Neural cell (in vitro differentiated cells): ENCODE measurements around the gene CARMIL1. TPM values are rescaled to one million over a fixed set of nuclear protein-coding genes. Genes with fewer than 3 reads are reported as not detected.

ENCODE experiments used
- H2AFZ ChIP-seq: fragments of 200-600, 300-800 bp; sonication (generic), shearing (Covaris generic); 2 replicates; pipeline ENCODE4 v1.6.0; 2014; ENCODE audit warnings: low read depth, mild to moderate bottlenecking, antibody characterized with exemption, low read length, moderate library complexity
- H3F3A ChIP-seq: fragments of 200-600 bp; shearing (Covaris generic); 2 replicates; pipeline ENCODE4 v1.6.1; 2016; ENCODE audit warnings: mild to moderate bottlenecking, moderate library complexity, mixed read lengths, antibody characterized with exemption, low read length; ENCODE audit not compliant: insufficient read depth, poor library complexity, severe bottlenecking
- H3K27ac ChIP-seq: fragments of 200-600, 300-800 bp; sonication (generic), shearing (Covaris generic); 2 replicates; pipeline ENCODE4 v1.5.1; 2014; ENCODE audit warnings: mild to moderate bottlenecking, low read length, moderate library complexity
- H3K27me3 ChIP-seq: fragments of 300-800, 200-600 bp; sonication (generic), shearing (Covaris generic); 2 replicates; pipeline ENCODE4 v1.6.0; 2014; ENCODE audit warnings: mild to moderate bottlenecking, low read depth, low read length, moderate library complexity; ENCODE audit not compliant: insufficient read depth
- H3K36me3 ChIP-seq: fragments of 300-800, 200-600 bp; sonication (generic), shearing (Covaris generic); 2 replicates; pipeline ENCODE4 v1.5.1; 2014; ENCODE audit warnings: mild to moderate bottlenecking, antibody characterized with exemption, low read length, moderate library complexity; ENCODE audit not compliant: insufficient read depth
- H3K4me2 ChIP-seq: fragments of 300-800, 200-600 bp; sonication (generic), shearing (Covaris generic); 2 replicates; pipeline ENCODE4 v1.6.0; 2014; ENCODE audit warnings: mild to moderate bottlenecking, low read length
- H3K4me3 ChIP-seq: fragments of 300-800, 200-600 bp; sonication (generic), shearing (Covaris generic); 2 replicates; pipeline ENCODE4 v1.5.1; 2014; ENCODE audit warnings: mild to moderate bottlenecking, low read length, moderate library complexity
- H3K79me2 ChIP-seq: fragments of 200-600 bp; shearing (Covaris generic); replicated peaks from 2 replicates; pipeline ENCODE4 v1.6.0; 2014; ENCODE audit warnings: mild to moderate bottlenecking, low read length, moderate library complexity; ENCODE audit not compliant: insufficient read depth
- H3K9ac ChIP-seq: fragments of 300-800, 200-600 bp; sonication (generic), shearing (Covaris generic); 2 replicates; pipeline ENCODE4 v1.6.1; 2016; ENCODE audit warnings: mild to moderate bottlenecking, low read length, mixed read lengths
- H3K9me2 ChIP-seq: fragments of 200-600 bp; shearing (Covaris generic); 2 replicates; pipeline ENCODE4 v1.6.1; 2016; ENCODE audit warnings: mild to moderate bottlenecking, low read length, mixed read lengths; ENCODE audit not compliant: insufficient read depth
- H3K9me3 ChIP-seq: fragments of 200-600, 300-800 bp; sonication (generic), shearing (Covaris generic); 2 replicates; pipeline ENCODE4 v1.6.1; 2016; ENCODE audit warnings: mild to moderate bottlenecking, mixed run types, low read length, moderate library complexity, mixed read lengths
- H4K20me1 ChIP-seq: fragments of 200-600 bp; shearing (Covaris generic); 2 replicates; pipeline ENCODE4 v1.6.1; 2016; ENCODE audit warnings: mild to moderate bottlenecking, mixed run types; ENCODE audit not compliant: insufficient read depth
- CTCF ChIP-seq: fragments of 450-650 bp; IDR thresholded peaks from 2 replicates; pipeline ENCODE4 v1.5.1; 2014; ENCODE audit warnings: antibody characterized with exemption, mild to moderate bottlenecking, moderate library complexity; ENCODE audit not compliant: poor library complexity, severe bottlenecking
- EP300 ChIP-seq: fragments of 450-650 bp; conservative IDR thresholded peaks from 2 replicates; pipeline ENCODE4 v1.6.1; 2014; ENCODE audit warnings: antibody characterized with exemption, mild to moderate bottlenecking, moderate library complexity; ENCODE audit not compliant: poor library complexity, severe bottlenecking
- EZH2 ChIP-seq: fragments of 200-600, 300-800 bp; shearing (Covaris generic), sonication (generic); IDR thresholded peaks from 2 replicates; pipeline ENCODE4 v1.6.1; 2014; ENCODE audit warnings: antibody characterized with exemption, low read length, borderline replicate concordance, mild to moderate bottlenecking; ENCODE audit not compliant: insufficient read depth, poor library complexity, severe bottlenecking
- MXI1 ChIP-seq: fragments of 450-650 bp; conservative IDR thresholded peaks from 2 replicates; pipeline ENCODE4 v1.6.1; 2014; ENCODE audit warnings: antibody characterized with exemption, mild to moderate bottlenecking; ENCODE audit not compliant: poor library complexity, severe bottlenecking
- POLR2AphosphoS5 ChIP-seq: IDR thresholded peaks from 2 replicates; pipeline ENCODE4 v1.6.1; 2012
- RAD21 ChIP-seq: fragments of 450-650 bp; conservative IDR thresholded peaks from 2 replicates; pipeline ENCODE4 v1.6.1; 2014; ENCODE audit warnings: antibody characterized with exemption, mild to moderate bottlenecking, moderate library complexity
- REST ChIP-seq: IDR thresholded peaks from 2 replicates; pipeline ENCODE4 v1.6.1; 2012; ENCODE audit warnings: borderline replicate concordance
- SMC3 ChIP-seq: fragments of 450-650 bp; conservative IDR thresholded peaks from 2 replicates; pipeline ENCODE4 v1.6.1; 2014; ENCODE audit warnings: antibody characterized with exemption, mild to moderate bottlenecking, moderate library complexity; ENCODE audit not compliant: poor library complexity
- TAF1 ChIP-seq: IDR thresholded peaks from 2 replicates; pipeline ENCODE4 v1.6.1; 2012; ENCODE audit warnings: low read depth
- polyA plus RNA-seq: library from polyadenylated mRNA; depleted of rRNA; stranded (reverse); fragments of >200 nt; gene quantifications from 2 replicates; pipeline ENCODE4 v1.2.3, GENCODE V29; 2014

Gene CARMIL1
- polyA plus RNA-seq, 1 donor from 2014 or later, result 5.3 TPM

- Histone ChIP-seq H2AFZ (no peak overlapping the region), H3K9me3 (no peaks in the 10 kb centered on the region), H3K4me2 (no peak overlapping the region), H3K9ac (no peak overlapping the region), H4K20me1 (no peaks in the 10 kb centered on the region), H3F3A (no peaks in the 10 kb centered on the region), H3K79me2 (no peaks in the 10 kb centered on the region), H3K4me3 (no peak overlapping the region), H3K36me3 (no peaks in the 10 kb centered on the region), H3K27ac (no peak overlapping the region), H3K27me3 (no peaks in the 10 kb centered on the region), H3K9me2 (no peaks in the 10 kb centered on the region)
- TF ChIP-seq EP300, result no peak
- no peak for TF ChIP-seq REST
- no peak for TF ChIP-seq POLR2AphosphoS5
- TF ChIP-seq MXI1, result no peak
- TF ChIP-seq CTCF, result no peak
- TF ChIP-seq EZH2, result no peak
- no peak for TF ChIP-seq SMC3
- TF ChIP-seq TAF1, result no peak
- TF ChIP-seq RAD21, result no peak
These were observed 28.8 kb downstream of the CARMIL1 start for GRCh38 chr6:25307805-25308494.

- no peak overlapping the region for H3K4me2 ChIP-seq
- TF ChIP-seq POLR2AphosphoS5, result no peak
- no peaks in the 10 kb centered on the region for H4K20me1 ChIP-seq
- no peak overlapping the region for H2AFZ ChIP-seq
- no peaks in the 10 kb centered on the region for H3K36me3 ChIP-seq
- no peak overlapping the region for H3K4me3 ChIP-seq
- no peaks in the 10 kb centered on the region for H3K9me2 ChIP-seq
- H3K9me3 ChIP-seq, result no peaks in the 10 kb centered on the region
- no peaks in the 10 kb centered on the region for H3K27me3 ChIP-seq
- no peaks in the 10 kb centered on the region for H3F3A ChIP-seq
- no peak overlapping the region for H3K27ac ChIP-seq
- H3K79me2 ChIP-seq, result no peaks in the 10 kb centered on the region
- no peak overlapping the region for H3K9ac ChIP-seq
These were observed 30.7 kb downstream of the CARMIL1 start for GRCh38 chr6:25309886-25310285.
